ENCODE data around the gene RXRB.

- TF ChIP-seq POLR2A (IDR thresholded peaks at IDR 0.05) (no peak), CTCF (IDR thresholded peaks at IDR 0.05) (no peak)
Measured at GRCh38 chr6:33190504-33191107, 9.9 kb downstream of the RXRB start.

All from lower leg skin (tissue), 3 donors.